Esophagus squamous epithelium (tissue), 5 donors: Measurements from ENCODE around the gene FURIN. TPM values are rescaled to one million over a fixed set of nuclear protein-coding genes. Genes with fewer than 3 reads are reported as not detected.

Experiments used
- DNase-seq: peaks from one replicate; lab custom pipeline; 2025; lab: John Stamatoyannopoulos, UW
- H3K27ac ChIP-seq, 4 donors: fragments of 200-600 bp; sonication (generic); one replicate each; pipeline ENCODE4 v1.5.1; 2016 to 2019; ENCODE audit warnings: mild to moderate bottlenecking in 1 of 4
- H3K27me3 ChIP-seq, 4 donors: fragments of 200-600 bp; sonication (generic); 1 replicate in 3 of 4; 2 replicates in 1 of 4; pipeline versions ENCODE4 v1.5.1 to v1.6.0; 2017 to 2021; ENCODE audit warnings: antibody characterized with exemption in 1 of 4
- H3K36me3 ChIP-seq, 3 donors: fragments of 200-600 bp; sonication (generic); one replicate each; pipeline ENCODE4 v1.5.1; 2016 to 2019
- H3K4me1 ChIP-seq, 3 donors: fragments of 200-600 bp; sonication (generic); one replicate each; pipeline ENCODE4 v1.5.1; 2017 to 2019
- H3K4me3 ChIP-seq, 4 donors: fragments of 200-600 bp; sonication (generic); 1 replicate in 3 of 4; 2 replicates in 1 of 4; pipeline ENCODE4 v1.5.1; 2016 to 2019; ENCODE audit warnings: mild to moderate bottlenecking in 2 of 4, moderate library complexity in 1 of 4
- H3K9me3 ChIP-seq, 3 donors: fragments of 200-600 bp; sonication (generic); one replicate each; pipeline ENCODE4 v1.5.1; 2016 to 2019
- CTCF ChIP-seq, 6 experiments: fragments of 450-650 bp in 4 of 6; fragments of 200-600 bp in 2 of 6; sonication (generic) in 2 of 6; IDR thresholded peaks; one replicate each; pipeline ENCODE4 v1.5.1; 2016 to 2019; ENCODE audit warnings: antibody characterized with exemption in 6 of 6, mild to moderate bottlenecking in 4 of 6, moderate library complexity in 4 of 6
- POLR2A ChIP-seq, 4 donors: fragments of 450-650 bp; IDR thresholded peaks; one replicate each; pipeline ENCODE4 v1.6.1; 2017; ENCODE audit warnings: antibody characterized with exemption in 4 of 4, mild to moderate bottlenecking in 4 of 4, moderate library complexity in 3 of 4
- WGBS, 2 donors: methylation state at CpG; one replicate each; pipeline ENCODE4 v1.1.5; 2018; 5-methylcytosine and 5-hydroxymethylcytosine counted together
- intact Hi-C: fragments of 100-400 bp; cut with DNase I; formaldehyde crosslinking; loops from one replicate; pipeline ENCODE4 v1.15.0; 2022
- total RNA-seq, 4 donors: library from RNA; depleted of rRNA; stranded (reverse); fragments of >200 nt; gene quantifications; one replicate each; pipeline ENCODE4 v1.1.0, GENCODE V29; 2016
- donor health status: DM: yes; HTN: yes; CAD: no.

Gene FURIN
- total RNA-seq, 4 donors from 2014 or later, result 27.7 to 43.3 (median 38.5) TPM

- TF ChIP-seq CTCF (IDR thresholded peaks at IDR 0.05) (no peak), POLR2A (IDR thresholded peaks at IDR 0.05) (peak in 1 of 4 donors; percentile 41)
- no peak overlapping the region for H3K4me3 ChIP-seq
- 39 to 89% methylated on average over 8 to 15 of the region's 15 CpGs for WGBS, 2 donors
- no peaks in the 10 kb centered on the region for H3K36me3 ChIP-seq
- no peak for DNase-seq
- peak overlapping the region; percentile 37 to 70 (median 60) for H3K27ac ChIP-seq
- no peaks in the 10 kb centered on the region for H3K27me3 ChIP-seq
- intact Hi-C loops, result no loop called here
- no peaks in the 10 kb centered on the region for H3K9me3 ChIP-seq
- peaks cover 0 to 13% (median 0%) of the 10 kb centered on the region in 3 donors for H3K4me1 ChIP-seq
Measured at GRCh38 chr15:90829942-90830440, 38.4 kb upstream of the FURIN start.

GRCh38 chr15:90834626-90835025, 33.8 kb upstream of the FURIN start:
- WGBS, 2 donors, result 57 to 75% methylated on average over 5 of the region's 5 CpGs

DNA sequence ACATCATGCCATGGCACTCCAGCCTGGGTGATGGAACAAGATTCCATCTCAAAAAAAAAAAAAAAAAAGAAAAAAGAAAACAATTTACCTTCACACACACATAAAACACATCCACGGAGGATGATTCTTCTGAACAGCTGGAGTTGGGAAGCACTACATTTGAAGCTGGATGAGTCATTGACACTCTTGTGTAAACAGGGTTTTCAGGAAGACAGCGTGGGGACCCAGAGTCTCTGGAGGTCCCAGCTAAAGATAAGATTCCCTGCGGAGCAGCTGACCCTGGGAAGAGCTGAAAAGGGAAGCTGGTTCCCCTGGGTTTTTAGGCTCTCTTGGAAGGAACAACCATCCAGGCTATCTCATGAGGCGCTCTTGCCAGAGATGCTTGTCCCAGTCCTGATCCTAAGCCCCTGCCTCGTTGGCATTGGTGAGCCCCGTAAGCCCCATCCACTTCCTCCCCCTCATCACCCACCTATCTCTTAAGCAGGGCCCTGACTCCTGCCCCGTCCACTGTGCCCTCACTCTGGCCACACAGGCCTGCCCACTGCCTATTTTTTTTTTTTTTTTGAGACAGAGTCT, 32.0 kb upstream of the FURIN start:
- H3K36me3 ChIP-seq, result no peaks in the 10 kb centered on the region
- TF ChIP-seq CTCF (IDR thresholded peaks at IDR 0.05), result no peak
- TF ChIP-seq POLR2A (IDR thresholded peaks at IDR 0.05), result no peak
- 54 to 64% methylated on average over 7 of the region's 7 CpGs for WGBS, 2 donors
- H3K27me3 ChIP-seq, result no peaks in the 10 kb centered on the region
- DNase-seq, result no peak
- no peak overlapping the region for H3K27ac ChIP-seq
- peaks cover 3 to 30% (median 13%) of the 10 kb centered on the region in 3 donors for H3K4me1 ChIP-seq
- no peaks in the 10 kb centered on the region for H3K9me3 ChIP-seq
- H3K4me3 ChIP-seq, result no peak overlapping the region
- intact Hi-C loops, result no loop called here

More at GRCh38 chr15:90834626-90835025, 33.8 kb upstream of the FURIN start:
- H3K27me3 ChIP-seq, result no peaks in the 10 kb centered on the region
- peaks cover 0 to 31% (median 6%) of the 10 kb centered on the region in 3 donors for H3K4me1 ChIP-seq
- H3K4me3 ChIP-seq, result no peak overlapping the region
- H3K9me3 ChIP-seq, result no peaks in the 10 kb centered on the region
- no peak for DNase-seq
- H3K27ac ChIP-seq, result no peak overlapping the region
- intact Hi-C loops, result no loop called here
- no peak for TF ChIP-seq CTCF (IDR thresholded peaks at IDR 0.05)
- no peak for TF ChIP-seq POLR2A (IDR thresholded peaks at IDR 0.05)
- no peaks in the 10 kb centered on the region for H3K36me3 ChIP-seq

- H3K4me1 ChIP-seq, result peaks cover 3 to 30% (median 13%) of the 10 kb centered on the region in 3 donors
- H3K9me3 ChIP-seq, result no peaks in the 10 kb centered on the region
- no peak for DNase-seq
- intact Hi-C loops, result no loop called here
- no peaks in the 10 kb centered on the region for H3K27me3 ChIP-seq
- no peaks in the 10 kb centered on the region for H3K36me3 ChIP-seq
- 60 to 67% methylated on average over 1 to 5 of the region's 11 CpGs for WGBS, 2 donors
- H3K4me3 ChIP-seq, result no peak overlapping the region
- H3K27ac ChIP-seq, result no peak overlapping the region
- TF ChIP-seq CTCF (IDR thresholded peaks at IDR 0.05), result no peak
- no peak for TF ChIP-seq POLR2A (IDR thresholded peaks at IDR 0.05)
Measured at GRCh38 chr15:90837094-90837493, 31.3 kb upstream of the FURIN start.

GRCh38 chr15:90838139-90838538, 30.2 kb upstream of the FURIN start:
- intact Hi-C loops, result no loop called here
- H3K27me3 ChIP-seq, result no peaks in the 10 kb centered on the region
- peak overlapping the region in 1 of 4 donors; percentile 3 for H3K4me3 ChIP-seq
- no peaks in the 10 kb centered on the region for H3K36me3 ChIP-seq
- WGBS, 2 donors, result 66 to 81% methylated on average over 5 to 12 of the region's 15 CpGs
- peak overlapping the region in 1 of 4 donors; percentile 34 for H3K27ac ChIP-seq
- peaks cover 3 to 30% (median 13%) of the 10 kb centered on the region in 3 donors for H3K4me1 ChIP-seq
- no peak for DNase-seq
- no peaks in the 10 kb centered on the region for H3K9me3 ChIP-seq
- TF ChIP-seq CTCF (IDR thresholded peaks at IDR 0.05) (no peak), POLR2A (IDR thresholded peaks at IDR 0.05) (peak in 1 of 4 donors; percentile 14)
